B cell (primary cell): ENCODE results near the gene FAM107B.

Experiments
- EZH2 ChIP-seq: IDR thresholded peaks from 2 replicates; pipeline ENCODE4 v1.6.1; 2012; ENCODE audit warnings: borderline replicate concordance, low read depth, mild to moderate bottlenecking, moderate library complexity, low read length; ENCODE audit not compliant: insufficient read depth, poor library complexity, severe bottlenecking
- TF ChIP-seq, protein P1 (sequence below): fragments of 200-600 bp; IDR thresholded peaks from one replicate; pipeline ENCODE4 v1.8.0; 2022; ENCODE audit warnings: antibody characterized with exemption, mild to moderate bottlenecking

DNA sequence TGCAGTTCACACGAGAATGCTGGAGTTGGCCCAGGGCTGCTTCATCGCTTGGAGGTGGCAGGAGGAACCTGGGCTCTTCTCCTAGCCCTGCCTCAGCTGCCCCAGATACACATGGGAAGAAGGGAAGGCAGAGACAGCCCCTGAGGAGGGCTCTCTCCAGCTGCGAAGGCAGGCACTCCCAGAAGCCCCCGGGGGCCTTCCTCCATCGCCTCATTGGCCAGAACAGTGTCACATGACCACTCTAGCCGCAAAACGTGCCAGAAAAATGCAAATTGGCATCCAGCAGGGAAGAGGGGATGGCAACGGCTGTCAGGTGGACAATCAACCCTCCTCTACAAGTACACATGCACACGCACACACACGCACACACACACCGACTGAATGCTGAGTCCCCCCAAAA lies 226.2 kb downstream of the FAM107B start:
- TF ChIP-seq, protein P1, sequence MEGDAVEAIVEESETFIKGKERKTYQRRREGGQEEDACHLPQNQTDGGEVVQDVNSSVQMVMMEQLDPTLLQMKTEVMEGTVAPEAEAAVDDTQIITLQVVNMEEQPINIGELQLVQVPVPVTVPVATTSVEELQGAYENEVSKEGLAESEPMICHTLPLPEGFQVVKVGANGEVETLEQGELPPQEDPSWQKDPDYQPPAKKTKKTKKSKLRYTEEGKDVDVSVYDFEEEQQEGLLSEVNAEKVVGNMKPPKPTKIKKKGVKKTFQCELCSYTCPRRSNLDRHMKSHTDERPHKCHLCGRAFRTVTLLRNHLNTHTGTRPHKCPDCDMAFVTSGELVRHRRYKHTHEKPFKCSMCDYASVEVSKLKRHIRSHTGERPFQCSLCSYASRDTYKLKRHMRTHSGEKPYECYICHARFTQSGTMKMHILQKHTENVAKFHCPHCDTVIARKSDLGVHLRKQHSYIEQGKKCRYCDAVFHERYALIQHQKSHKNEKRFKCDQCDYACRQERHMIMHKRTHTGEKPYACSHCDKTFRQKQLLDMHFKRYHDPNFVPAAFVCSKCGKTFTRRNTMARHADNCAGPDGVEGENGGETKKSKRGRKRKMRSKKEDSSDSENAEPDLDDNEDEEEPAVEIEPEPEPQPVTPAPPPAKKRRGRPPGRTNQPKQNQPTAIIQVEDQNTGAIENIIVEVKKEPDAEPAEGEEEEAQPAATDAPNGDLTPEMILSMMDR, result no peak
- TF ChIP-seq EZH2, result no peak
